Measurements from ENCODE around the gene RHEB.
A peak's percentile ranks its signal among the peaks of the same experiment; 100 is the strongest.
"Not testable (repeated sequence)": the region's sequence is repeated elsewhere in the genome, so short reads cannot be mapped to it uniquely, and the experiment has no call there.

The RHEB gene, protein sequence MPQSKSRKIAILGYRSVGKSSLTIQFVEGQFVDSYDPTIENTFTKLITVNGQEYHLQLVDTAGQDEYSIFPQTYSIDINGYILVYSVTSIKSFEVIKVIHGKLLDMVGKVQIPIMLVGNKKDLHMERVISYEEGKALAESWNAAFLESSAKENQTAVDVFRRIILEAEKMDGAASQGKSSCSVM

GRCh38 chr7:151519765-151520418 is at the start of gene RHEB:
RHEB (minus strand) TSS chr7:151519895; CDS start chr7:151519511, 384 bp downstream.
- peak; percentile 99 for DNase-seq

DNA sequence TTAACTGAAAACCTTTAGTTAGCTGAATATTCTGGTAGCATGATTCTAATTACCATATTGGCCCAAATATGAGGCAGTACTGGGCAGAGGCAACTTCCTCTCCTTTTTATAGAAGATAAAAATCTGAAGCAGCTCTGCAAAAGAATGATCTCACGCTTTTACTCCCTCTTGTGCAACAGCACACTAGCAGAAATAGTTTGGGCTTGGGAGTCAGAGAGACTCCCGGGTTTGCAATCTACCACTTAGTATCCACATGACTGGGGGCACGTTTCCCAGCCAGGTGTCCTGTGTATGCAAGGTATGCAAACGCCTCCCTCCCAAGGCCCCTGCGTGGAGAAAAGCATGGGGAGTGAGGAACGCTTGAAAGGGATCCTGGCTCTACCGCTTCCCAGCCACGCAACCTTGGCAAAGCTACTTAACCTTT is 47.2 kb upstream of the RHEB start:
- DNase-seq = peak; percentile 63

- no peak for DNase-seq
These were observed 45.8 kb upstream of the RHEB start for GRCh38 chr7:151565541-151565940.

GRCh38 chr7:151560243-151560642 is 40.5 kb upstream of the RHEB start:
- no peak for DNase-seq

GRCh38 chr7:151559557-151560183 is 40.0 kb upstream of the RHEB start:
- no peak for DNase-seq

DNA sequence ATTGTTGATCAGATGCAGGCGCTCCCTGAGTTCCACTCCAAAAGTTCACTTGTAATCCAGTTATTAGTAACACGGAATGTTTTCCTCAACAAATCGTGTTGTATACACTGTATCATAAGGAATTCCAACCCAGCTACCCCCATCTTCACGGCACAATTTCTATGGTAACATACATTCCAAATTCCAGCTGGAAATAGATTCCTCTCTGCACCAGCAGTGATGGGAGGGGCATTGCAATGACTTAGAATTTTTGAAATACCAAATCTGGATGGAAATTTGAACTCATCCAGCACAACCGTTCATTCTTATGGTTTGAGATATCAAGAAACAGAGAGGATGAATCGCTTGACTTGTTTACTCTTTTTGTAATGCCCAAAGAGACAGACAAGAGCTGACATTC is 38.9 kb upstream of the RHEB start:
- no peak for DNase-seq

- DNase-seq = no peak
These were observed 36.9 kb upstream of the RHEB start for GRCh38 chr7:151556592-151556991.

DNA sequence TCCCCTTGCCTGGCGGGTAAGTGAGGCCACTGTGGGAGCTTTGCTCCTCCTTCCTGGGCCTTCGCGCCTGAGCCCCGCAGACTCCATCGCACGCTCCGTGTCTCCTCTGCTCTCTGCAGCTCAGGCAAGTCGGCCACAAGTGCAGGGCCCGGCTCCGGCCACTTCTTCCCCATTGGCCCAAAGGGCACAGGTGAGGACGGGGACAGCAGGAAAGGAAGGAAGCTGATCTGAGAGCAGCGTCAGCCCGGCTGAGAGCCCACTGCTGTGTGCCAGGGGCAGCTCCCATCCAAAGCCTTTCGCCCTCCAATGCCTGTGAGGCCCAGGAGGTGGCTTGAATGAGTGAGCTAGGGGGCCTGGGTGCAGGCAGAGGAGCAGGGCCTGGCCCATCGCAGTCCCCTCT is 33.7 kb upstream of the RHEB start:
- no peak for DNase-seq

DNA sequence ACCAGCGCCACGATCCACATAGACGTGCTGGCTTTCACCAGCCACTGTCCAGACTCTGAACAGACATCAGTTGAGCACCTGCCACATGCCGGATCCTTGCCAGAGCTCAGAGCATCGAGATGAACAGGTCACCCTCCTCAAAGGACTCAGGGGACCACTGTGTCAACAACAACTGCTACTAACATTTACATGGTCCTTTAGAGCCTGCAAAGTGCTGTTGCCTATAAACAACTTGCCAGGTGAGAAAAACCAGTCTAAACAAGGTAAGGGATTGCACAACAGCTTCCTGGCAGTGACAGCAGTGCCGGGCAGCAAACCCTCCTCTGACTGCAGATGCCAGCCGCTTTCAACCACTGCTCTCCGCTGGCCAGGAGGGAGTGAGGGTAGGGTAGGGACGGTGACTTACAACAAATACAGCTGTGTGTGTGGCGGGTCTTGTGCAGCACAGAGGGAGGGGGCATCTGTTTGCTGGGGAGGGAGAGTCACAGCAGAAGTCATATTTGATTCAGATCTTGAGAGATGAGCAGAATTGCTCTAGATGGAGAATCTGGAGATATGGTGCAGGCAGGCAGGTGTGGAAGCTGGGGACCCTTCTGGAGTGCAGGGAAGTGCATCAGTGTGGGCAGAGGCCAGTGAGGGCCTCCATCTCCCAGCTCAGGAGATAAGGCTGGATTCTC is 32.8 kb upstream of the RHEB start:
- no peak for DNase-seq

GRCh38 chr7:151551820-151552219 is 32.1 kb upstream of the RHEB start:
- no peak for DNase-seq

GRCh38 chr7:151550656-151551286 is 31.1 kb upstream of the RHEB start:
- DNase-seq = peak; percentile 74

DNA sequence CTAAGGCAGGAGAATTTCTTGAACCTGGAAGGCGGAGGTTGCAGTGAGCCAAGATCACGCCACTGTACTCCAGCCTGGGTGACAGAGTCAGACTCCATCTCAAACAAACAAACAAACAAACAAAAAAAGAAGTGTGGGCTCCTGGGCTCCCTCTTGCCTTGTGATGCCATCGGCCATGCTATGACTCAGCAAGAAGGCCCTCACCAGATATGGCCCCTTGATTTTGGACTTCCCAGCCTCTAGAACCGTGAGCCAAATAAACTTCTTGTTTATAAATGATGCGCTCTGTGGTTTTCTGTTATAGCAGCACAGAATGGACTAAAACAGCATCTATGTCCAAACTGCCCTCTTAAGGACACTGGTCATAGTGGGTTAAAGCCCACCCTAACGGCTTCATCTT is 29.9 kb upstream of the RHEB start:
- DNase-seq = no peak

DNA sequence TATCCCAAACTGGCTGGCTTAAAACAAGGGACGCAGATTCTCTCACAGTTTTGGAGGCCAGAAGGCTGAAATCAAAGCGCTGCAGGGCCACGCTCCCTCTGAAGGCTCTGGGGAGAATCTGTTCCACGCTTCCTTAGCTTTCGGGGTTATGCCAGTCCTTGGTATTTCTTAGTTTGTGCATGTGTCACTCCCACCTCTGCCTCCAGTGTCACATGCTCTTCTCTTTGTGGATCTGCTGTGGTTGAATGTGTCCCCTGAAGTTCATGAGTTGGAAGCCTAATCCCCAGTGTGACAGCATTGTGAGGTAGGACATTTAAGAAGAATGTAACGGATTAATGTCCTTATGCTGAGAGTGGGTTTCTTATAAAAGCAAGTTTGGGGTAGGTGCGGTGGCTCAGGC is 29.4 kb upstream of the RHEB start:
- no peak for DNase-seq

DNA sequence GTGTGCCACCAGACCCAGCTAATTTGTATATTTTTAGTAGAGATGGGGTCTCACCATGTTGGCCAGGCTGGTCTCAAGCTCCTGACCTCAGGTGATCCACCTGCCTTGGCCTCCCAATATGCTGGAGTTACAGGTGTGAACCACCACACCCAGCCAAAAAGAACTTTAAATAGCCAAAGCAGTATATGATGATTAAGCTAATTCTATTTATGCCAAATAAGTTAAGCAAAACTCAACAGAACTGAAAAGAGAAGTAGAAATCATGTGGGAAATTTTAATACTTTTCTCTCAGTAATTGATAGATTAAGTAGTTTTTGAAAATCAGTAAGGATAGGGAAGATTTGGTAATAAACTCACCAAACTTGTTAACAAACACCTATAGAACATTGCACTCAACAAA is 24.5 kb upstream of the RHEB start:
- no peak for DNase-seq

- no peak for DNase-seq
These were observed 23.0 kb upstream of the RHEB start for GRCh38 chr7:151542606-151543130.

GRCh38 chr7:151541709-151542499 is 22.2 kb upstream of the RHEB start:
- DNase-seq = no peak

GRCh38 chr7:151540146-151540545 is 20.5 kb upstream of the RHEB start:
- DNase-seq = no peak

DNA sequence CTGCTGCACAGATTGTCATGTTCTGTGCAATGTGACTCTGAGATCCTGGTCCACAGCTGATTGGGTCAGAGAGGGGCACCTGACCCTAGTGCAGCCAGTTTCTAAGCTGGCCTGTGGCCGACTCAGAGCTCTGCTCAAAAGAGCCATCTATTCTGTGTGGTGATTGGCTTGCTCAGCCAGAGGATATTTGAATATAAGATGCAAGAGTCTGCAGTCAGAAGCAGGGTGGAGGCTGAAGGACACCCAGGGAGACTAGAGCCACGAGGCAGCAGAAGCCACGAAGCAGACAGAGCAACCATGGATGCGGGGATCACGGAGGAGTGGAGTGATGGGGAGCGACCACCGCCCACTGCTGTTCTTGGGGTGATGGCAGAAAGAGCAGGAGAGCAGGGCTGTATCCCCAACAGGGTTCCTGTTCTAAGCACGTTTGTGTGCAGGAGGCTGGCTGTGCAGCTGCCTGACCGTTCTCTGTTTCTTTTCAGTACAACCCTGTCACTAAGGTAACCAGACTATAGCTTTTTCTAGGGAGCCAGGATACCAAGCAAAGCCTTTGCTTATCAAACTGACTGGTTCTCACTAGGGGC is 19.5 kb upstream of the RHEB start:
- no peak for DNase-seq

- no peak for DNase-seq
These were observed 18.3 kb upstream of the RHEB start for GRCh38 chr7:151537818-151538561.

GRCh38 chr7:151536178-151536577 is 16.5 kb upstream of the RHEB start:
- DNase-seq = not testable (repeated sequence)

DNA sequence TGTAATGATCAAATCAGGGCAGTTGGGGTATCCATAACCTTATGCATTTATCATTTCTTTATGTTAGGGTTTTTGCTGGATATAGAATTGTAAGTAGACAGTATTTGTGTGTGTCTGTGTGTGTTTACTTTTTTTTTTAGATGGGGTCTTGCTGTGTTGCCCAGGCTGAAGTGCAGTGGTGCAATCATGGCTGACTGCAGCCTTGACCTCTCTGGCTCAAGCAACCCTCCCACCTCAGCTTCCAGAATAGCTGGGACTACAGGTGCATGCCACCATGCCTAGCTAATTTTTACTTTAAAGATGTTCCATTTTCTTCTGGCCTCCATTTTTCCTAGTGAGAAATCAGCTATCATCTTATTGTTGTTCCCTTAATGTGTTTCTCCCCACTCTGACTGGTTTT is 10.1 kb upstream of the RHEB start:
- no peak for DNase-seq

All from hematopoietic multipotent progenitor cell treated with erythropoietin and hydrocortisone succinate and interleukin-3 and kit ligand, for 6 days (in vitro differentiated cells).